Glomerular visceral epithelial cell (primary cell): ENCODE data around the gene DPP7.

ENCODE experiments used
- DNase-seq: peaks from one replicate; pipeline ENCODE4 v3.0.0-alpha.2; 2016; ENCODE audit errors: extremely low spot score

The DPP7 gene

DNA sequence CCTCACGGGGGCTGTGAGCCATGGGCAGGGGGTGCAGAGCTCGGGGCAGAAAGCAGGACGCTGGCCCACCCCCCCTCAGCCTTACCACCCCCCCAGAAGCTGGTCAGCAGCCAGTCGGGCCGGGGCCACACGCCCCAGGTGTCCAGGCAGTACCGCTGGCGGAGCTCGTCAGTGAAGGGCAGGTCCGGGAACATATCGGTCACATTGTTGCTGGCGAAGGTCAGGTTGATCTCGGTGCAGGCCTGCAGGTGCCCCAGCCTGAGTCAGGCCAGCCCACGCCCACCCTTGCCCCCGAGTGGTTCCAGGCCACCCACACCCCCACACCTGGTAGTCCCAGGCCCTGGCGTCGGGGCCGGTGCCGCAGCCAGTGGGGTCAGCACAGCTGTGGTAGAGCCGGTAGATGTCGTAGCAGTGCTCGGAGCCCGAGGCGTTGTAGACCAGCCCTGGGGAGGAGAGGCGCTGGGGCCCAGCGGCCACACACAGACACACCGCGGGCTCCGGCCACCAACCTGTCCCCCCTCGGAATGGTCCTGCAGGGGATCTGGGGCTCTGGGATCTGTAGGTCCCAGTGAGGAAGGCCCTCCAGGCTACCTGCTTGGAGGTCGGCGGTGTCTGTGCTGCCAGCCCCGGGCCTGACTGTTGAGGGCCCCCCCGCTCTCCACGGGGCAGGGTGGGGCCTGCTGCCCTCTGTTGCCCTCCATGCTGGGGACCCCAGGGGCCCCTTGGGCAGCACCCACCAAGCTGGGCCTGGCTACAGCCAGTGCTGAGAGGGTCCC lies 2.6 kb downstream of the DPP7 start:
- DNase-seq: no peak

GRCh38 chr9:137110911-137111787 lies 3.4 kb downstream of the DPP7 start:
- no peak for DNase-seq

DNA sequence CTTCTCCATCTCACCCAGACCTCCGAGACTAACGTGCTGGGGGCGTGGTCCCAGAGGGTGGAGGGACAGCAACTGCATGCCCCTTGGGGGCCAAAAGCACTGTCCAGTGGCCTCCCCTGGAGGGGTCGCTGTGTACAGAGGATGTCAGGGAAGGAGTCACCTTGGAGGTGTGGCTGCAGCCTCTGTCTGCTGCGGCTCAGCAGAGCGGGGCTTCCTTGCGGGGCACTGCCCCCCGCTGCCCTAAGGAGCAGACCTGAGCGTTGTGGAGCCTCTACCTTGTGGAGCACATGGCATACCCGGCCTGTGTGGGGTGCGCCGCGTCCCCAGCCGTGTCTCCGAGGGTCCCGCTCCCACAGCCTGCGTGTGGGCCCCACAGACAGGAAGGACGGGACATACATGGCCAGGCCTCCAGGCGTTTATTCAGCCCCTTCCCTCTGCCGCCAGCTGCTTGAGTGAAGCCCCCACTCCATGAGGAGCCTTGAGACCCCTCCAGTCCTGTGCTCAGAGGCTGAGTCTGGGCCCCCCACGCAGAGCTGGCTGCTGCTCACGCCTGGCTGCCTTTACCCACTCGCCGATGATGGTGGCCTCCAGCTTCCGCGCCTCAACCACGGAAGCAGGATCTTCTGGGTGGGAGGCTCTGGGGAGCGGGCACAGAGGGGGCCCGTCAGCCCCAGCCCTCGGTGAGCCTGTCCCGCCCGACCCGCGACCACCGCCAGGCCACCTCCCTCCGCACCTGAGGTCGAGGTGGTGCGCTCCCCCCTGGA lies 4.2 kb downstream of the DPP7 start:
- no peak for DNase-seq

- no peak for DNase-seq
These were observed 5.0 kb downstream of the DPP7 start for GRCh38 chr9:137109250-137110146.

DNA sequence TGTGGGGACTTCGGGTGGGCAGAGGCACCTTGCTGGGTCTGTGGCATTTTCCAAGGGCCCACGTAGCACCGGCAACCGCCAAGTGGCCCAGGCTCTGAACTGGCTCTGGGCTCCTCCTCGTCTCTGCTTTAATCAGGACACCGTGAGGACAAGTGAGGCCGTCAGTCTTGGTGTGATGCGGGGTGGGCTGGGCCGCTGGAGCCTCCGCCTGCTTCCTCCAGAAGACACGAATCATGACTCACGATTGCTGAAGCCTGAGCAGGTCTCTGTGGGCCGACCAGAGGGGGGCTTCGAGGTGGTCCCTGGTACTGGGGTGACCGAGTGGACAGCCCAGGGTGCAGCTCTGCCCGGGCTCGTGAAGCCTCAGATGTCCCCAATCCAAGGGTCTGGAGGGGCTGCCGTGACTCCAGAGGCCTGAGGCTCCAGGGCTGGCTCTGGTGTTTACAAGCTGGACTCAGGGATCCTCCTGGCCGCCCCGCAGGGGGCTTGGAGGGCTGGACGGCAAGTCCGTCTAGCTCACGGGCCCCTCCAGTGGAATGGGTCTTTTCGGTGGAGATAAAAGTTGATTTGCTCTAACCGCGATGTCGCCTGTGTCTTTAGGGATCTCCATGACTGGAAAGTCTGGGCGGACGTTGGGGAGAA lies 5.8 kb downstream of the DPP7 start:
- no peak for DNase-seq

DNA sequence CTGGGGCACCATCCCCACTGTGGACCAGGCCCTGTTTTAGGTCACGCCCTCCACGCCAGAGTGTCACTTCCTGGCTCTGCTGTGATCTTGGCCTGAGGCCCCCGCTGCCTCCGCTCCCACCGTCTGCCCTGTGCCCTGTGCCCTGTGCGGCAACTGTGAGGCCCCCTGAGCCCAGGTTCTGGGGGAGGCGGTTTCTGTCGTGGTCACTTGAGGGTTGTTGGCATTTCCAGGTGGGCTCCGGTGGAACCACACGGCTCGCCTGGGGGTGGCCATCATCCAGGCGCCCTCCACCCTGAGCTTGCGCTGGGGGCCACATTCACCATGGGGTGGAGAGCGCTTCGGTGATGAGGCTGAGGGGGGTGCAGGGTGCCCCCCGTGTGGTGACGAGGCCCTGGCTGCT lies 6.6 kb downstream of the DPP7 start:
- DNase-seq: no peak

GRCh38 chr9:137107312-137107921 lies 7.1 kb downstream of the DPP7 start:
- DNase-seq: no peak

DNA sequence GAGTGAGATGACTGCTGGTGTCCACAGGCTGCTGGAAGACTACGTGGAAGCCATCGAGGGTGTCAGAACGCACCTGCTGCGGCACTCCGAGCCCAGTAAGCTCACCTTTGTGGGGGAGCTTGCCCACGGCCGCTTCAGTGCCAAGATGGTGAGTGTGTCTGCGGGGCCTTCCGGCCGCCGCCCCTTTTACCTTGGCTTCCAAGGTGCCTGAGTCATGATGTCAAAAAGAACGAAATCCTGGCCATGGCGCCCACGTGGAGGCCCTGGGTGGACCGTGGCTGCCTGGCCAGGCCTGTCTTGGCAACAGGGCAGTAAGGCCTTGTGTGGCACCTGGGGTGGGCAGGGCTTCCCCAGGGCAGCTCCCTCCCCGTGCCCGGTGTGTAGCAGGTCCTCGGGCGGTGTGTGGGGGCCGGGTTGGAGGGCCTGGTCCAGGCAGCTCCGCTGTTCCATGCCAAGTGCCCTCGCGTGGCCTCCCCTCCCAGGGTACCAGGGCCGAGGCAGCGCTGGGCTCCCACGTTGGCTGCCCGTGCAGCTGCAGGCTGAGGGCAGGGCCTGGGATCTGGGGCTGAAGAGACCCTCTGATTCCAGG lies 7.8 kb downstream of the DPP7 start:
- no peak for DNase-seq

DNA sequence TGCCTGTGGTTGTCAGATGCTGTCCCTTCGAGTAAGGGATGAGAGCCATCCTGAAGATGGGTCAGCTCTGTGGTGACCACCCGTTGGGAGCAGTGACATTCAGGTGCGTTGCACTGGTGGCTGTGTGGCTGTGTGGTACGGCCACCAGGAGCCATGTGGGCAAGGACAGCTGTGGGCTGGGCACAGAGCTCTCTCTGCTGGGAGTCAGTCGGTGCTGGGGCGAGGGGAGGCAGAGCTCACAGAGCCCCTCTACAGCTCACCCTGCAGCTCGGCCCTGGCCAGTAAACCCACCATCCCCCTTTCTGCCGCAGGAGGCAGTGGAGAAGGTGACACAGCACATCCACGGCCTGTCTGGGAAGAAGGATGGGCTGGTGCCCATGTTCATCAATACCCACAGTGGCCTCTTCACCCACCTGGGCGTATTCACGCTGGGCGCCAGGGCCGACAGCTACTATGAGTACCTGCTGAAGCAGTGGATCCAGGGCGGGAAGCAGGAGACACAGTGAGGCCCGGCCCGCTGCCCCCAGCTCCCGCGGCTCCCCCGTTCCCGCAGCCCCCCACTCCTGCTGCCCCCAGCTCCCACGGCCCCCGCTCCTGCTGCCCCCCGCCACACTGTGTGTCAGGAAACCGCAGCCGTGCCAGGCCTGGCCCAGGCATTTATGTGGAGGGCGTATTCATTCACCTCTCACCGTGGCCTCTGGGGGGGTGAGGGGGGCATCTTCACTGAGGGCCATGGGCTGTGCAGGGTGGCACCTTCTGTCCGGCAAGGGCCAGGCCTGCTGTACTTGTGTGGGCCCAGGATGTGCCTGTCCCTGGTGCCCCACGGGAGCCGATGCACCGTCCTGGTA lies 8.5 kb downstream of the DPP7 start:
- no peak for DNase-seq

DNA sequence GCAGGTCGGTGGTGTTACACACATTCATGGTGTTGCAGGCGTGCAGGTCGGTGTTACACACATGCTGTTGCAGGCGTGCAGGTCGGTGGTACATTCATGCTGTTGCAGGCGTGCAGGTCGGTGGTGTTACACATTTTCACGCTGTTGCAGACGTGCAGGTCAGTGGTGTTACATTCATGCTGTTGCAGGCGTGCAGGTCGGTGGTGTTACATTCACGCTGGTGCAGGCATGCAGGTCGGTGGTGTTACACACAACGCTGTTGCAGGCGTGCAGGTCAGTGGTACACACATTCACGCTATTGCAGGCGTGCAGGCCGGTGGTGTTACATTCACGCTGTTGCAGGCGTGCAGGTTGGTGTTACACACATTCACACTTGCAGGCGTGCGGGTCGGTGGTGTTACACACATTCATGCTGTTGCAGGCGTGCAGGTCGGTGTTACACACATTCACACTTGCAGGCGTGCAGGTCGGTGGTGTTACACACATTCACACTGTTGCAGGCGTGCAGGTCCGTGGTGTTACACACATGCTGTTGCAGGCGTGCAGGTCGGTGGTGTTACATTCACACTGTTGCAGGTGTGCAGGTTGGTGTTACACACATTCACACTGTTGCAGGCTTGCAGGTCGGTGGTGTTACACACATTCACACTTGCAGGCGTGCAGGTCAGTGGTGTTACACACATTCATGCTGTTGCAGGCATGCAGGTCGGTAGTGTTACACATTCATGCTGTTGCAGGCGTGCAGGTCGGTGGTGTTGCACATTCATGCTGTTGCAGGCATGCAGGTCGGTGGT lies 11.1 kb downstream of the DPP7 start:
- no peak for DNase-seq

GRCh38 chr9:137099231-137099630 lies 15.3 kb downstream of the DPP7 start:
- DNase-seq: no peak

GRCh38 chr9:137097761-137098462 lies 16.6 kb downstream of the DPP7 start:
- DNase-seq: no peak

DNA sequence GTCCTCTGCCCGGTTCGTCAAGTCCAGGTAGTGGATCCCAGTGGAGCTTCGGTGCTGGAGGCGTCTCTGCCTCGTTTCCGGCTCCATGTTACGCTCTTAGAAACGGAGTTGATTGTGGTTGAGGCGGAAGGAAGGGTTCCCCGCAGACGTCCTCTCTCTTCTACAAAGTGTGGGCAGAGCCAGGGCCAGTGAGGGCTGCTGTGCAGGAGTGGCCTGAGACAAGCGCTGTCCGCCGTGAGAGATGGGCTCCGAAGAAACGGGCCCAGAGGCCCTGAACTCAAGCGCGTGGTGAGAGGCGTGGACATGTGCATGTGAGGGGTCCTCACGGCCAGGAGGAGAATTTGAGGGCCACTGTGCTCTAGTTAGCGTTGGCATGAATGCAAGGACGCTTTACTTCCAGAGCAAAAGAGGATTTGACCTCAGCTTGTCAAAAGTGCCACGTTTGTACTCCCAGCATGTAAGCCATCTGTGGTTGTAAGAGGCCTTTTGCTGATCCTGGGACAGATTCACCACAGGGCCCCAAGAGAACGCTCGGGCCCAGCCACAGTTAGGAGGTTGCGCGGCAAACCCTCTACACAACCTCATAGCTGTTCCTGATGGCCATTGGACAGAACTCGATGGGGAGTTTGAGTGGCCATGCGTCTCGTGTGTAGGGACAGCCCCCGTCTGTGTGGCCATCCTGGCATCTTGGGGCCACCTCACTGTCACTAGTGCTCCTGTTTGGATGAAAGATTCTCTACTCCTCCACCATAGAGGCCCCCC lies 17.6 kb downstream of the DPP7 start:
- DNase-seq: no peak

GRCh38 chr9:137095664-137096517 lies 18.6 kb downstream of the DPP7 start:
- DNase-seq: no peak

GRCh38 chr9:137089232-137089947 lies 25.1 kb downstream of the DPP7 start:
- DNase-seq: no peak
